ENCODE data around the gene MTHFR.

Gene MTHFR

DNA sequence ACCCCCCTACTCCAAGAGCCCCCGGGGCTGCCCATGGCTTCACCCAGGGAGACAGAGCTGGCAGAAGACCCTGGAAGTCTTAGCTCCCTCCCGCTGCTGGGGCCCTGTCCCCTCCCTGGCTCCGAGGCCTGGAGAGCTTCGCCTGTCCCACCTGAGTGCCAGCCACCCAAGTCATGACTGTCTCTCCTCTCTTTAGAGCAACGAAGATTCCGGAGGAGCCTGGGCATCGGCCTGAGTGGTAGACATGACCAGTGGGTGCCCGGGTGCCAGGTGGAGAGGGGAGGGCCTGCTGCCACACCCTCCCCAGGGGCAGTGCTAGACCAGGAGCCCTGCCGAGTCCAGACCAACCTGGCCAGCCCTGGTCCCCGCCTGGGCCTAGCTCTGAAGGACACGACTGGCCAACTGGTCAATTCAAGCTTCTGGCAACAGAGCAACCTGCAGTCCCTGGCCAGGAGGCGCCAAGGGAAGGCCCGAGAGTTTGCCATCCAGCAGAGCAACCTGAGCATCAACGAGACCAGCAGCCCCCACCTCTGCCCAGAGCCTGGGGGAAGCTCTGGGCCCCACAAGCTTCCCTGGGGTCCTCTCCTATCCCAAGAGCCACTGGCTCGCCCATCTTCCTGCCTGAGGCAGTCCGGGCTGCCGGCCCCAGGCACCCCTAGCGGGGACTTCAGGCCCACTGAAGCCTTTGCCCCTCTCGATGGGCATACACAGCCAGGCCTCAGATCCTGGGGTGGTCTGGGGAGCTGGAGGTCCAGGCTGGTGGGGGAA, 39.9 kb downstream of the MTHFR start:
- TF ChIP-seq ZNF70 (CRISPR knock-in tag; IDR thresholded peaks at IDR 0.05) = no peak
- TF ChIP-seq BACH2 (CRISPR knock-in tag; IDR thresholded peaks at IDR 0.05; ENCODE audit: borderline replicate concordance) = no peak
- no peak for TF ChIP-seq ZNF8 (CRISPR knock-in tag; IDR thresholded peaks at IDR 0.05)
- no peak for TF ChIP-seq ARNTL (CRISPR knock-in tag; IDR thresholded peaks at IDR 0.05; ENCODE audit: borderline replicate concordance, low read depth)
- TF ChIP-seq ZC3H10 (CRISPR knock-in tag; IDR thresholded peaks at IDR 0.05) = no peak
- TF ChIP-seq ESRRG (CRISPR knock-in tag; IDR thresholded peaks at IDR 0.05) = no peak
- TF ChIP-seq ZNF565 (CRISPR knock-in tag; conservative IDR thresholded peaks at IDR 0.05; ENCODE audit: low read depth) = no peak
- no peak for TF ChIP-seq ZFP30 (CRISPR knock-in tag; IDR thresholded peaks at IDR 0.05)
- TF ChIP-seq TOX (CRISPR knock-in tag; IDR thresholded peaks at IDR 0.05; ENCODE audit: borderline replicate concordance) = no peak
- TF ChIP-seq RARB (CRISPR knock-in tag; IDR thresholded peaks at IDR 0.05) = no peak
- no peak for TF ChIP-seq OSR1 (CRISPR knock-in tag; IDR thresholded peaks at IDR 0.05)
- no peak for TF ChIP-seq GLIS3 (CRISPR knock-in tag; IDR thresholded peaks at IDR 0.05)
- TF ChIP-seq TSHZ2 (CRISPR knock-in tag; IDR thresholded peaks at IDR 0.05) = no peak
- no peak for TF ChIP-seq ZFP3 (CRISPR knock-in tag; IDR thresholded peaks at IDR 0.05)
- ATAC-seq = no peak

DNA sequence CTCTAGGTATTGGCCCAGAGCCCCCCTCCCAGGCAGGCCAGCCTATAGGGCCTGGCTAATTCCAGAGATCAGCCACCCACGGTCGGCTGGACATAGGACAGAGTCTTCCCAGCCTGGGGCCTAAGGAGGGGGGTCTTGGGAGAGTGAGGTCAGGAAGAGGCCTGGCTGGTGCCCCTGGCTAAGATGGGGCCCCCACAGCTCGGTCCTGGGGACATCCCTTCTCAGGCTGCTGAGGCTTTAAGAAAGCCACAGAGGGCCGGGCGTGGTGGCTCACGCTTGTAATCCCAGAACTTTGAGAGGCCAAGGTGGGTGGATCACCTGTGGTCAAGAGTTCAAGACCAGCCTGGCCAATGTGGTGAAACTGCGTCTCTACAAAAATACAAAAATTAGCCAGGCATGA, 41.2 kb downstream of the MTHFR start:
- ATAC-seq = no peak
- TF ChIP-seq ZFP3 (CRISPR knock-in tag; IDR thresholded peaks at IDR 0.05) (no peak), ESRRG (CRISPR knock-in tag; IDR thresholded peaks at IDR 0.05) (no peak), ISL1 (CRISPR knock-in tag; IDR thresholded peaks at IDR 0.05) (no peak), OSR1 (CRISPR knock-in tag; IDR thresholded peaks at IDR 0.05) (no peak), GLIS3 (CRISPR knock-in tag; IDR thresholded peaks at IDR 0.05) (no peak), PPARA (CRISPR knock-in tag; IDR thresholded peaks at IDR 0.05; ENCODE audit: borderline replicate concordance) (no peak), TCF4 (CRISPR knock-in tag; IDR thresholded peaks at IDR 0.05; ENCODE audit: borderline replicate concordance) (no peak), ZNF565 (CRISPR knock-in tag; conservative IDR thresholded peaks at IDR 0.05; ENCODE audit: low read depth) (no peak), TOX (CRISPR knock-in tag; IDR thresholded peaks at IDR 0.05; ENCODE audit: borderline replicate concordance) (no peak), ZC3H10 (CRISPR knock-in tag; IDR thresholded peaks at IDR 0.05) (no peak)
- TF ChIP-seq, protein P1, sequence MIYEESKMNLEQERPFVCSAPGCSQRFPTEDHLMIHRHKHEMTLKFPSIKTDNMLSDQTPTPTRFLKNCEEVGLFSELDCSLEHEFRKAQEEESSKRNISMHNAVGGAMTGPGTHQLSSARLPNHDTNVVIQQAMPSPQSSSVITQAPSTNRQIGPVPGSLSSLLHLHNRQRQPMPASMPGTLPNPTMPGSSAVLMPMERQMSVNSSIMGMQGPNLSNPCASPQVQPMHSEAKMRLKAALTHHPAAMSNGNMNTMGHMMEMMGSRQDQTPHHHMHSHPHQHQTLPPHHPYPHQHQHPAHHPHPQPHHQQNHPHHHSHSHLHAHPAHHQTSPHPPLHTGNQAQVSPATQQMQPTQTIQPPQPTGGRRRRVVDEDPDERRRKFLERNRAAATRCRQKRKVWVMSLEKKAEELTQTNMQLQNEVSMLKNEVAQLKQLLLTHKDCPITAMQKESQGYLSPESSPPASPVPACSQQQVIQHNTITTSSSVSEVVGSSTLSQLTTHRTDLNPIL (CRISPR knock-in tag; IDR thresholded peaks at IDR 0.05; ENCODE audit: low read depth) = no peak
- TF ChIP-seq, protein P2, sequence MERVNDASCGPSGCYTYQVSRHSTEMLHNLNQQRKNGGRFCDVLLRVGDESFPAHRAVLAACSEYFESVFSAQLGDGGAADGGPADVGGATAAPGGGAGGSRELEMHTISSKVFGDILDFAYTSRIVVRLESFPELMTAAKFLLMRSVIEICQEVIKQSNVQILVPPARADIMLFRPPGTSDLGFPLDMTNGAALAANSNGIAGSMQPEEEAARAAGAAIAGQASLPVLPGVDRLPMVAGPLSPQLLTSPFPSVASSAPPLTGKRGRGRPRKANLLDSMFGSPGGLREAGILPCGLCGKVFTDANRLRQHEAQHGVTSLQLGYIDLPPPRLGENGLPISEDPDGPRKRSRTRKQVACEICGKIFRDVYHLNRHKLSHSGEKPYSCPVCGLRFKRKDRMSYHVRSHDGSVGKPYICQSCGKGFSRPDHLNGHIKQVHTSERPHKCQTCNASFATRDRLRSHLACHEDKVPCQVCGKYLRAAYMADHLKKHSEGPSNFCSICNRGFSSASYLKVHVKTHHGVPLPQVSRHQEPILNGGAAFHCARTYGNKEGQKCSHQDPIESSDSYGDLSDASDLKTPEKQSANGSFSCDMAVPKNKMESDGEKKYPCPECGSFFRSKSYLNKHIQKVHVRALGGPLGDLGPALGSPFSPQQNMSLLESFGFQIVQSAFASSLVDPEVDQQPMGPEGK (CRISPR knock-in tag; IDR thresholded peaks at IDR 0.05; ENCODE audit: borderline replicate concordance) = no peak

DNA sequence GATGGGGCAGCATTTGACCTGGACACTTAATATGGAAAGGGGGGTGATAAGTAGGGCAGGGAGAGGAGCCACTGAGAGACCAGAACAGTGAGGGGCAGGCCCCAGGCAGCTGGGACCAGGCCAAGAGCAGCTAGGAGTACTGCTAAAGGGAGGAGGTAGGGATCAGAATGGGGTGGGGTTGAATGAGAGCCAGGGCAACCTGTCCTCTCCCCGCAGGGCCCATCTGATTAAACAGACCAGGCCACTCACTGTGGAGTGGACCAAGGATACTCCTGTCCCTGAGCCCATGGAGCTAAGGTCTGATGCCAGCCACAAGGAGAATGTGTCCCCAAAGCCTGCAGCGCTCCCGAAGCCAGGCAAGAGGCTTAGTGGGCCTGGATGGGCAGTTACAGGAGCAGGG, 41.6 kb downstream of the MTHFR start:
- no peak; the same call in 2 of the 3 replicates for ATAC-seq
- TF ChIP-seq PPARA (CRISPR knock-in tag; IDR thresholded peaks at IDR 0.05; ENCODE audit: borderline replicate concordance) (no peak), CSDC2 (CRISPR knock-in tag; IDR thresholded peaks at IDR 0.05) (no peak), ZC3H10 (CRISPR knock-in tag; IDR thresholded peaks at IDR 0.05) (no peak)

DNA sequence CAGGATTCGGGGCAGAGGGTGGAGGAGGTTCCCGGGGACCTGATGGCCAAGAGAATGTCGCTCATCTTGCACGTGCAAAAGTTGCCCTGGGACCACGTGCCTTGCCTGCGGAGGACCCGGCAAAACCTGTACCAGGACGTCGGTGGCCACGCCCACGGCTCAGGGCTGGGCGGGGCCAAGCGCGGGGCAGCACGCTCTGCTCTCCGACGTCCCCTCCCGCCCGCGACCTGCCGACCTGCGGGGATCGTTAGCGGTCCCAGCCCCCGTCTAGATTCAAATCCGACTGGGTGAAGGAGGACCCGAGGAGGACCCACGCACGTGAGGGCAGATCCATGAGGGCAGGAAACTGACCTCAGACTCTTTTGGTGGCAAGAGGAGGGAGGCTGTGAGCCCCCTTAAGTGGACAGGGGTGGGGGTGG, 43.8 kb downstream of the MTHFR start, which contains the start of gene C1orf167:
Gene C1orf167 (plus strand): TSS at position 206 of the 419 bp plus-strand sequence. CDS start 2,208 bp downstream, outside the sequence.
- no peak for ATAC-seq
- TF ChIP-seq GLIS3 (CRISPR knock-in tag; IDR thresholded peaks at IDR 0.05) (no peak), ZNF70 (CRISPR knock-in tag; IDR thresholded peaks at IDR 0.05) (no peak), ZC3H10 (CRISPR knock-in tag; IDR thresholded peaks at IDR 0.05) (no peak), CSDC2 (CRISPR knock-in tag; IDR thresholded peaks at IDR 0.05) (no peak), ESRRG (CRISPR knock-in tag; IDR thresholded peaks at IDR 0.05) (no peak), TOX (CRISPR knock-in tag; IDR thresholded peaks at IDR 0.05; ENCODE audit: borderline replicate concordance) (no peak), BACH2 (CRISPR knock-in tag; IDR thresholded peaks at IDR 0.05; ENCODE audit: borderline replicate concordance) (no peak), POU6F1 (CRISPR knock-in tag; IDR thresholded peaks at IDR 0.05; ENCODE audit: borderline replicate concordance, low read depth) (no peak), ZFP3 (CRISPR knock-in tag; IDR thresholded peaks at IDR 0.05) (no peak)
